Measurements from ENCODE around the gene SLC25A26. TPM values are rescaled to one million over a fixed set of nuclear protein-coding genes. Genes with fewer than 3 reads are reported as not detected.

The SLC25A26 gene
- total RNA-seq, 6 experiments from 2014 or later: 12.8 to 16.3 (median 13.6) TPM

DNA sequence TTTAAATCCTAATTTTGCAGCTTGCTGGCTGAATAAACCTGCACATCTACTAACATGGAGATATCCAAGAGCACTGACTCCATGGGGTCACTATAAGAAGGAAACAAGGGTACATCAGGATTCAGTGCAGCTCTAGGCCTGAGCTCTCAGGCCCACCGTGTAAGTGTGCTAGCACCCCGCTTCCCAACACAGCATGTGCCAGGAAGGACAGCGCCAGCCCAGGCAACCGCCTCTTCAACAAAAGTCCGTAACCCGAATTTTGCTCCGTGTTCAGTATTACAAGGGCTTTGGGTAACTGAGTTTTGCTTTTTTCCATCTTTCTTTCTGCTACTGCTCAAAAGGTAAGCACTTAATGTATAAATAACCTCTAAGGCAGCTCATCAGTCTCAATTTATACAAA is 190.2 kb downstream of the SLC25A26 start:
- no peak for DNase-seq
- TF ChIP-seq, protein P1, sequence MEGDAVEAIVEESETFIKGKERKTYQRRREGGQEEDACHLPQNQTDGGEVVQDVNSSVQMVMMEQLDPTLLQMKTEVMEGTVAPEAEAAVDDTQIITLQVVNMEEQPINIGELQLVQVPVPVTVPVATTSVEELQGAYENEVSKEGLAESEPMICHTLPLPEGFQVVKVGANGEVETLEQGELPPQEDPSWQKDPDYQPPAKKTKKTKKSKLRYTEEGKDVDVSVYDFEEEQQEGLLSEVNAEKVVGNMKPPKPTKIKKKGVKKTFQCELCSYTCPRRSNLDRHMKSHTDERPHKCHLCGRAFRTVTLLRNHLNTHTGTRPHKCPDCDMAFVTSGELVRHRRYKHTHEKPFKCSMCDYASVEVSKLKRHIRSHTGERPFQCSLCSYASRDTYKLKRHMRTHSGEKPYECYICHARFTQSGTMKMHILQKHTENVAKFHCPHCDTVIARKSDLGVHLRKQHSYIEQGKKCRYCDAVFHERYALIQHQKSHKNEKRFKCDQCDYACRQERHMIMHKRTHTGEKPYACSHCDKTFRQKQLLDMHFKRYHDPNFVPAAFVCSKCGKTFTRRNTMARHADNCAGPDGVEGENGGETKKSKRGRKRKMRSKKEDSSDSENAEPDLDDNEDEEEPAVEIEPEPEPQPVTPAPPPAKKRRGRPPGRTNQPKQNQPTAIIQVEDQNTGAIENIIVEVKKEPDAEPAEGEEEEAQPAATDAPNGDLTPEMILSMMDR (IDR thresholded peaks at IDR 0.05): no peak
- Mint-ChIP-seq H3K27me3 (ENCODE audit: insufficient read depth) (no peaks in the 10 kb centered on the region; the same call in 1 of the 2 replicates), H3K4me3 (no peak overlapping the region), H3K4me1 (ENCODE audit: low read depth) (peaks cover 49% of the 10 kb centered on the region), H3K36me3 (ENCODE audit: low read depth) (no peaks in the 10 kb centered on the region), H3K9me3 (no peaks in the 10 kb centered on the region), H3K27ac (no peak overlapping the region)

DNA sequence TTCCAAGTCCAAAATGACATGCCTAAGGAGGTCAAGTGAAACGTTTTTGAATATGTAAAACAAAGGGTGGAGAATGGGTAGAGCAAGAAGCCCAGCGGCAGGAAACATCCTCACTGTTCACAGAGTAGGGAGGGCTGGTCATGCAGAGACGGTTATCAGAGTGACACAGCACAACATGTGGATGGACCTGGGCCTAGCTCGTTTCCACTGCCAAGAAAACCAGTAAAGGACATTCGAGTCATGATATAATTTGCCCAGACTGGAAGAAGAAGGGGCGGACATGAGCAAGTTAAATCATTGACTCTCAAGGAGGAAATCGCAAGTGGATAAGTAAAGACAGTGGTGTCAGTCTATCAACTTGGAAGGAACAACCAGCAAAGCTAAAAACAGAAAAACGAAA is 190.7 kb downstream of the SLC25A26 start:
- TF ChIP-seq, protein P1 (IDR thresholded peaks at IDR 0.05): no peak
- H3K9me3 Mint-ChIP-seq: no peaks in the 10 kb centered on the region
- H3K27me3 Mint-ChIP-seq (ENCODE audit: insufficient read depth): no peaks in the 10 kb centered on the region; the same call in 1 of the 2 replicates
- H3K36me3 Mint-ChIP-seq (ENCODE audit: low read depth): no peaks in the 10 kb centered on the region
- no peak for DNase-seq
- H3K27ac Mint-ChIP-seq: no peak overlapping the region
- H3K4me1 Mint-ChIP-seq (ENCODE audit: low read depth): peaks cover 50% of the 10 kb centered on the region
- H3K4me3 Mint-ChIP-seq: no peak overlapping the region

DNA sequence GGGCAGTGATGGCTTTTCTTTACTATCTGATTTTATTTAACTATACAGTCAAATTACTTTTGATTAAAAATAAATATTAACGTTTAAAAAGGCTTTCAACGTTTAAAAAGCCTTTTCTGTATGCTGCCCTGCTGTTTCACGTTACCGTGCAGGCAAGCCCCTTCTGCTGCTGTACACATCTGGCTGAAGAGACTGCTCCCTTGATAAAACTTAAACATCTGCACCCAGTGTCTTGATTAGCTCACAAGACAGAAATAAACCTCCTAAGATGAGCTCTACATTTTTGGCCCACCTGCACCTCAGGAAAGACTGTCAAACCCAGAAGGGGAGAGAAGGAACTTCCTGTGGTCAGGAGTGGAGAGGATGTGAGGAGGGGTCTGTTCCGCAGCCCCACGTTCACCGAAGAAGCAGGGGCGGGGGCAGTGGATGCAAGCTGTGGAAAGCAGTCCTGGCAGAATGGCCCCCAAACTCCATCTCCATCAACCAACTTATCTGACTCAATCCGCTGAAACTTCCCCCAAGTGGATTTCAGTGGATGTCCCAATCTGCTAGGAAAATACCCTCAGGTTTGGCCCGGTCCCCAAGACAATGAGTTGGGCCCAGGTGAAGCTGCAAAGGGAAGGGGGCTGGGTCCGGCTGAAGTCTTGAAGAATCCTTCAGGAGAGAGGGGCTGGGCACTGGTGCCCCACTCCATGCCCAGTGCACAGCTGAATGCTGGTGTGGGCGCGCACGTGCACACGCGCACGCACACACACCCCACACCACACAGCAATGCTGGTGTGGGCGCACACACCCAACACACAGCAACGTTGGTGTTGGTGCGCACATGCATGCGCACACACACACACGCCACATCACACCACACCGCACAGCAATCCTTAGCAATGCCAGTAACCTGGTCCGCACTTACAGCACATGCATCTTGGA is 191.4 kb downstream of the SLC25A26 start:
- Mint-ChIP-seq H3K9me3 (no peaks in the 10 kb centered on the region), H3K4me3 (no peak overlapping the region), H3K27me3 (ENCODE audit: insufficient read depth) (no peaks in the 10 kb centered on the region; the same call in 1 of the 2 replicates), H3K27ac (peak overlapping the region; percentile 94), H3K4me1 (ENCODE audit: low read depth) (peaks cover 57% of the 10 kb centered on the region), H3K36me3 (ENCODE audit: low read depth) (no peaks in the 10 kb centered on the region)
- TF ChIP-seq, protein P1 (IDR thresholded peaks at IDR 0.05): no peak
- DNase-seq: no peak

DNA sequence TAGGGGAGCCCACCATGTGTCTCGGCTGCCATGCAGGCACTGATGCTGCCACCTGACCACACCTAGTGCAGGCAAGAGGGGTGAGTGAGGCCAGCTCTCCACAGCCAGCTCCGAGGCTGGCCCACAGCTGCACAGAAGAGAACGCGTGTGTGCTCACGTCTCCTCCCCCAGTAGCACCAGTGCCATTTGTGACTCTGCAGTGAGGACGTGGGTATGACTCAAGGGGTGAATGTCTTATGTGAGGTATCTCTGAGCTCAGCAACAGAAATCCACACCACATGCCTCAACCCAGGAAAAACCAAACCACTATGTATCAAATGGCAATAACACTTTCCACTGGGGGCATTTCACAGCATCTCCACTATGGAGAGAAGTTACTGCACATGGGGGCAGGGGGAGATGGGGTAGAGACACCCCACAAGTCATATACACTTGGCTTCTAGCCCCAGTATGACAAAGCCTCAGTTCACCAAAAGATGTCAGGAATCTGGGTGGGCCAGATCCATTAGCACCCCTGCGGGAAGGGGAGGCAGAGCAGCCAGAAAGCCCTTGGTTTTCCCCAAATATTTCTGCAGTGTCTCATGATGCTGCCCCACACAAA is 192.4 kb downstream of the SLC25A26 start:
- Mint-ChIP-seq H3K27me3 (ENCODE audit: insufficient read depth) (no peaks in the 10 kb centered on the region), H3K4me3 (peak overlapping the region; percentile 61), H3K36me3 (ENCODE audit: low read depth) (no peaks in the 10 kb centered on the region), H3K9me3 (no peaks in the 10 kb centered on the region), H3K4me1 (ENCODE audit: low read depth) (peaks cover 55% of the 10 kb centered on the region), H3K27ac (peak overlapping the region; percentile 94)
- TF ChIP-seq, protein P1 (IDR thresholded peaks at IDR 0.05): peak; percentile 42
- DNase-seq: peak; percentile 89

DNA sequence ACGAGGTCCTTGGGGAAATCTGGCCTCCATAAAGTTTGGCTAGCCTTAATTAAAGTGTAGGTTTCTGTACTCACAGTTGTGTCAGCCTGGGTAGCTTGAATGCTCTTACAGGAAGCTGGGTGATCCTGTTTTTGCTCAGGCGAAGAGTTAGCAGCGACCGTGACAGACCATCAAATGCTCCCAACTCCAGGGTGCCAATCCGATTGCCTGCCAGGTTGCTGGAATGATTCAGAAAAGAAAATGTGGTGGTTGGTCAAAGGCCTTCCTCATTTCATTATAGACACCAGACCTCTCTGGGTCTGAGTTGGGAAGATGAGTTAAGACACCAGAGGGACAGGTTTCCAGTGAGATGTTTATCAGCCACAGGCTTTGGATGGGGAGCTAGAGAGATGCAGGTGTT is 194.0 kb downstream of the SLC25A26 start:
- peaks cover 55% of the 10 kb centered on the region for H3K4me1 Mint-ChIP-seq (ENCODE audit: low read depth)
- no peaks in the 10 kb centered on the region for H3K27me3 Mint-ChIP-seq (ENCODE audit: insufficient read depth)
- TF ChIP-seq, protein P1 (IDR thresholded peaks at IDR 0.05): no peak
- no peaks in the 10 kb centered on the region for H3K9me3 Mint-ChIP-seq
- no peaks in the 10 kb centered on the region for H3K36me3 Mint-ChIP-seq (ENCODE audit: low read depth)
- no peak overlapping the region for H3K27ac Mint-ChIP-seq
- DNase-seq: no peak
- no peak overlapping the region for H3K4me3 Mint-ChIP-seq
